GM18511 (cell line): ENCODE data around the gene SNX14.
"Not testable (repeated sequence)": the region's sequence is repeated elsewhere in the genome, so short reads cannot be mapped to it uniquely, and the experiment has no call there.

Source experiments
- ATAC-seq: cut with Tn5 transposase; IDR thresholded peaks from one replicate; pipeline ENCODE4 v1.9.1; 2021; ENCODE audit warnings: mild to moderate bottlenecking, moderate library complexity; ENCODE audit not compliant: unreplicated experiment

Gene SNX14

DNA sequence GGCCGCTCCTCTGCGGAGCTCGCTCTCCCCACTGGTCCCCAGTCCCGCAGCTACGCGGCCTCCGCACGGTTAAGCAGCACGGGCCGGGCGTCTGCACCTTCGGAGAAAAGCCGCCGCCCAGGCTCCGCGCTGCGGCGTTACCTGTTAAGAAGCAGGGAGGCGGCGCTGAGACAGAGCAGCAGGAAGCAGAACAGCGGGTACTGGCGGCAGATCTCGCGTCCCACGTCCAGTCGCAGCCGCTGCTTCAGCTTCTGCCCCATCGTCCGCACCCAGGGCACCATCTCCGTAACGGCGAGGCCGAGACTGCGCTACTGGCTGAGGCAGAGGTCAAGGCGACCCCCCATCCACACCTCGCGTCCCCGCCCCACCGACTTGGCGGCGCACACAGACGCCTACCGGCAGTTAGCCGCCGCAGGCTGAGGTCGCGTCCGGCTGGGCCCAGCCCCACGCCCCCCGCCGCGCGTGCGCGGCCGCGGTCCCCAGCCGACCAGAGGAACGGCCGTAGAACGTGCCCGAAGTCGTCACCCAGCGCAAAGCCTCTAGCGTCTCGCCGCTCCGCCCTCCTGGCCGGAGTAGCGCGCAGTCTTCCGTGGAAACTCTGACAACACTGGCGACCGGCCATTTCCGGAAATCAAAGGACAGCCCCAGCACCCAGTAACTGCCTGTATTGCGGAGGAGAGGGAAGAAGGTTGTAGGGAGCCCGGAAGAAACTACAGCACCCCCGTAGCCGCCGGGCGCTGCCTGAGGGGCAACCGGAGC lies at the start of gene SNX14:
Gene SNX14, minus strand, starts transcription at position 421 of the 759 bp plus-strand sequence. Its CDS starts 140 bp downstream, at position 281.
- peak; percentile 88 for ATAC-seq

DNA sequence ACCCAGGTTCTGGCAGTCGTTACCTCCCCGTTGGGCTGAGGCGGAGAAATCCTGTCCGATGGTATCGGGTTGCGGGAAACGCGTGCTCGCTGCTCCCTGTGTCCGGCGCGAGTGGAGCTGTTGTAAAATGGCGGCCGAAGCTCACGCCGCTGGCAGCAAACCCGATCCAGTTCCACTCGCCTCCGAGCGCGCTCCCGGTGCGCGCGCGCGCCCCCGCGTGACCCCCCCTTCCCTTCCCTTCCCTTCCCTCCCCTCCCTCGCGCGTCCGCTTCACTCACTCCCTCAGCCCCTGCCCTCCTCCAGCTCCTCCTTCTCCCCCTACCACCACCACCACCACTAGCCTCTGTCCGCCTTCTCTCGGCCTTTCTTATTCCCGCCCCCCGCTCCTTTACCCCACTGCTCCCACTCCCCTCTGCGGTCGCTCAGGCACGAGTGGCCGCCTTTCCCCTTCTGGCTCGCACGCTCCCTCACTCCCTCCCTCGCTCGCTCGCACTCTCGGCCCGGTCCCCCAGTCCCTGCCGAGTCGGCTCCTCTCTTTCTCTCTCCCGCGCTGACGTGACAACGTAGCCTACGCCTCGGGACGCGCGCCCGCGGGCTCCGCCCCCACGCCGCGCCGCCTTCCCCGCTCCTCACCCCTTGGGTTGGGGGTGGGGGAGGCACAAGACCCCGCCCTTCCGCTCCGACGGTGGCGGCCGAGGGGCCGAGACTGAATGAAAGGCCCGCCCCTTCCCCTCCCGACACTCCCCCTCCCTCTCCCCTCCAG lies 49.3 kb upstream of the SNX14 start, which contains the start of gene SYNCRIP:
Gene SYNCRIP, minus strand, starts transcription at position 113 of the 763 bp plus-strand sequence. CDS start 1,447 bp downstream, outside the sequence.
- ATAC-seq: peak; percentile 74

DNA sequence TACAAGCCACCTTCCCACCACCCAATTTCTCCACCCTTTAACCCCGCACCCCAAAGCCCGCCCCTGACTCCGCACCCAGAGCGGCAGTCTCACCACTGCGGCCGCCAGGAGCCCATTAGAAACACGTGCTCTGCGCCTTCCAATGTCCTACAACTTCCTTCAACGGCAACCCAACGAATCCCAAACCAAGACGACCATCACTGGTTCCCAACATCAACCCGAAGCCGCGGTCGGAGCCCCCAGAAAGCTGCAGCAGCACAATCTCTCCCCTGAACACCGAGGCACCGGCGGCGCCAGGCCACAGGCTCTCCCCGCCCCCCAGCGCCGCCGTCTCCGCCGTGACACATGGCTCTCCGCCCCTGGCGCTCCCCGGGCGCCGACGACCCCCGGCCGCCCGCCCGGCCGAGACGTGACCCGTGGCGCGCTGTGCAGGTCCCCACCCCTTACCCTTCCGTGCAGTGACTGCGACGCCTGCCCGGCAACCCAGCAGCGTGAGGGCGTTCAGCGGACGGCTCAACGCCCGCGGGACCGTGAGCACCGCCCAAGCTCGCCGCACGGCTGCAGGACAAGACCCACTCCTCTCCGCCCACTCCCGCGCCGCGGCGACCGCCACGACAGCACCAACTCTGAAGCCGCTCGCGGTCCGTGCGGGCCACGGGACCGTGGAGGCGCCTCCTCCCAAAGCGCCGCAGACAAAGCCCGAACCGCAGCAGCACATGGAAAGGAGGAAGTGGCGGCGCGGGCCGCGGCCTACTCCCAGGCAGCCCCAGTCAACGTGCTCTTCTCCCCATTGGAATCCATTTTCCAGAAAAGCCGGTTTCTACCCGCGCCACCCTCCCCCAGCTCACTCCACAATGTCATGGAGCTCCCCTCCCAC lies 48.5 kb upstream of the SNX14 start:
- ATAC-seq: no peak

GRCh38 chr6:85641522-85641896 lies 47.9 kb upstream of the SNX14 start:
- ATAC-seq: no peak

GRCh38 chr6:85640821-85641220 lies 47.2 kb upstream of the SNX14 start:
- no peak for ATAC-seq

DNA sequence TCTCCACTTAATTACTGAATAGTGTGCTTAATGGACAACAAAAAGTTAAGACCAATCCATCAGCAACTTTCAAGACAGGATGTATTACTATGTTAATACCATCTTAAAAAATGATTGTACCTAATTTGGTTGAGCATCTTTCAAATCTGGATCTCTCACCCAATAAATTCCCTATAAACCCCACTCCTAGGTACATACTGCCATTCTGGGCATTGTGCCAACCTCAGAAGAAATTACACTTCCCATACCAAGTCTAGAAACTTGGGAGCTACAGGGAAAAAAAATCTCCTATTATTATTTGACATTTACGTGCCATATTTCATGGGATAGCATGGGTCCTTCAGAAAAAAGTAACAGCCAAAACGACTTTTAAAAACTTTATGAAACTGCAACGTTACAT lies 43.9 kb upstream of the SNX14 start:
- ATAC-seq: no peak

- ATAC-seq: no peak
These were observed 38.7 kb upstream of the SNX14 start for GRCh38 chr6:85632164-85632942.

- ATAC-seq: not testable (repeated sequence)
These were observed 37.5 kb upstream of the SNX14 start for GRCh38 chr6:85631117-85631516.

DNA sequence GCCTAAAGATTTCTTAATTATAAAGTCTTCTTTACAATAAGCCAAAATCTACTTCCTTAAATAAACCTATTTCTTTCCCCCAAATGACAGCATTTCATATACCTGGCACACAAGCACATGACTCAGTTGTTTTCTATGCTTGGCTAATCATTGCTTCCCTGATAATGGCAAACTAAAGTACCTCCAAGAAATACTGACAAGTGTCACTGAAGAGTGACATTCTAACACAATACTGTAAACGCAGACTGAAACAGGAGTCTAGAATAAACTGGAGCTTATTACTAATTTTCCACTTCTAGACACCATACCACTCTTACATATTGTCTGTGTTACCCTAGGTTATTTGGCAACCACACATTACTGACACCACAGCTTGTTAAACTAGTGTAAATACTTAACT lies 34.7 kb upstream of the SNX14 start:
- no peak for ATAC-seq

- no peak for ATAC-seq
These were observed 26.6 kb upstream of the SNX14 start for GRCh38 chr6:85620308-85620707.

DNA sequence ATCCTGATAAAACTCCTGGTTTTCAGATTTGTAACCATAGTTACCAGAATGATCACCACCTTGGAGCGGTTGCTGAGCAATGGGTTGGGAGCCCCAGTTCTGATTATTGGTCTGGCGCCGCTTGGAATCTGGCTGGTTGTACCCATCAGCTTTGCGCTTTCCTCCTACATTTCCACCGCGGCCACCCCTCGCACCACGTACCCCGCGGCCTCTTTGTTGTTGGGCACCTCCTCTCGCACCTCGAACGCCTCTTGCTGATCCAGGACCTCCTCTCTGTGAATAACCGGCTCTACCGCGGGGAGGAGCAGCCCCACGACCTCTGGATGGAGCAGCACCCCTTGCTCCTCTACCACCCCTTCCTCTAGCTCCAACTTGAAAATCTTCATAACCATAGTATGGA lies 21.1 kb upstream of the SNX14 start:
- no peak for ATAC-seq

DNA sequence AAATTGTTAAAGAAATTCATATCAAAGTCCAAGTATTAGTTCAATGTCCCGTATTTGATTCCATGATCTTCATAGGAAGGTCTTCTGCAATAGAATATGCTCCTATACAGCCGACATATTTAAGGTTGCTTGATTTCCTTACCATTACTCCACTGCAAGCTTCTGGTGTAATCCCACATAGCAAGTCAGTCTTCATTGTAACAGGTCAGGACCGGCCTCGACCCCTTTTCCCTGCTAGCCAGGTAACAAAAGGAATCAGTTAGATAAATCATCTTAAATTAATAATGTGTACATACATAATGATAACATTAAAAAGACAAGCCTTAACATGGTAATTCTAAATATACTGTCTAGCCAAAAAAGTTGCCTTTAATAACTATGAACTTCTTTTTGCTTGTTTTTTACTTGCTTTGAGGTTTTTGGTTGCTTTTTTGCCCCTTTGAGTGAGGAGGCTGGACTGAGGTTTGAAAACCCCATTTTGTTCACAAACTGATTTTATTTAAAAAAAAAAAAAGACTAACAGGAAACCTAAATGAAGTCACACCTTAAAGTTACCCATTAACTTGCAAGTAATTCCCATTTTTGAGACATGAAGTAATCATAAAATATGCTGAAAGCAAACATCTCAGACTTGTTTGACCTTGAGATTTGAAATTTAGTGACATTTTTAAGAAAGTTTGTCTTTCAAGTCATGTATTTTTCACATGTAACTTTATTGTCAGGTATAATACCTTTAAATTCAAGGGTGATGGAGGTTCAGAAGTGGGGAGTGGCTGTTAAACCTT lies 19.2 kb upstream of the SNX14 start:
- ATAC-seq: no peak

DNA sequence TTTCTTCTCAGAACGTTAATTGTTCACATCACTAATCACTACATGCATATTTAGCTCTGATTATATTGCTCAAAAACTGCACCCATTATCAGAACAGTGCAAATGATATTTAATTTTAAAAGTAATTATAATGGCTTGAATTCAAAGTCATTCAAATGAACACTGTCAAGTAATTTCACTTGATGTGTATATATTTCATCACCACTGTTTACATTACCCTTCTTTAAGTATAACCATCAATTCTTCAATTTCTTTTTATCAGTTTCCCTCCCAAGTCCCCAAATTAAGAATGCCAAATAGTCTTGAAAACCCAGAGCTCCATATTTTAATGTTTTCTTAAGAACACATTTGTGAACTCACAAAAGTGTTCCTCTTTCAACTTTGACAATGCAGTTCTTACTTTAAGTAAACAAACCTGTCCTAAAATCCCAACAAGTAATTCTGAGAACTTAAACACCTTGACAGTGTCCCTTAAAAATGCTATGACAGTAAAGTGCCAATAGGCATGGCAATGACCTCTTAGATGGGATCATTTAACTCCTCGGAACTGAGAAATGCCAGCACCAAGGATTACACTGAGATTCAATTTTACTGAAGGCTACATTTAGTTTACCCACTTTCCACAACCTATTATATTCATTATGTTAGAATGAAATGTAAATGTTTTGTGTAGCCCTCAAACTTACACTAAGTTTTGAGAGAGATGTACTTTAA lies 16.7 kb upstream of the SNX14 start:
- no peak for ATAC-seq

- no peak for ATAC-seq
These were observed 8.4 kb upstream of the SNX14 start for GRCh38 chr6:85602100-85602499.

GRCh38 chr6:85600713-85601313 lies 7.2 kb upstream of the SNX14 start:
- no peak for ATAC-seq

GRCh38 chr6:85594197-85594930 lies 706 bp upstream of the SNX14 start:
- ATAC-seq: peak; percentile 17

DNA sequence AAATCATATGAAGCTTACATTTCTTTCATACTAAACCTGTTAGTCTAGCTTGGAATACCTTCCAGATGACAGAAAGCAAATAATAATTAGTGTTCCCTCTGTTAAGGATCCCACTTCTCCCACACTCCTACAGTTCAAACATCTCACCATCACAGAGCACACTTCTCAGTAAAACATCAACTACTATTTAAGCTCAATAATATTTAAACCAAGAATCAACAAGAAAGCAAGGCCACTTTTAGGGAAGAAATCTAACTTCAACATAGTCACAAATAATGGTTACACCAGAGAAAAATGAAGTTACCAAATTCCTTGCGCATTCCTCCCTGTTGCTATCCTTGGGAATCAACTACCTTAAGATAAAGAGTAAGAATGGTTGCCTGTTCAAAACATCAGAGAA lies 1.6 kb downstream of the SNX14 start:
- no peak for ATAC-seq

DNA sequence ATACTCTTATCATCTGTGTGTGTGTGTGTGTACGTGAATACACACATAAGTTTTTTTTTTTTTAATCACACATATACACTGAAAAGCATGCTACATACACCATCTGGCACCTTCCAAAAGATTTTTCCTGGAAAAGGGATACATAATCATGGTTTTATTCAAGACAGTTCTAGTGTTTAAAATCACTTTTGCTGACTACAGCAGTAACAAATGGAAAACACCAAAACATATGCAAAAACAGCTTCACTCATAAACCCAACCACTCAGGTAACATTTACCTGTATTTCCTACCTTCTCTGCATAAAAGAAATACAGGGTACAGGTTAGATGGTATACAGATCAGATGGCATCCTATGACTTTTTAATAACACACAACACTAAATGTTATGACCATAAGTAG lies 2.5 kb downstream of the SNX14 start:
- ATAC-seq: no peak
